Measurements from ENCODE around the gene PIWIL1.
A peak's percentile ranks its signal among the peaks of the same experiment; 100 is the strongest.

The PIWIL1 gene

DNA sequence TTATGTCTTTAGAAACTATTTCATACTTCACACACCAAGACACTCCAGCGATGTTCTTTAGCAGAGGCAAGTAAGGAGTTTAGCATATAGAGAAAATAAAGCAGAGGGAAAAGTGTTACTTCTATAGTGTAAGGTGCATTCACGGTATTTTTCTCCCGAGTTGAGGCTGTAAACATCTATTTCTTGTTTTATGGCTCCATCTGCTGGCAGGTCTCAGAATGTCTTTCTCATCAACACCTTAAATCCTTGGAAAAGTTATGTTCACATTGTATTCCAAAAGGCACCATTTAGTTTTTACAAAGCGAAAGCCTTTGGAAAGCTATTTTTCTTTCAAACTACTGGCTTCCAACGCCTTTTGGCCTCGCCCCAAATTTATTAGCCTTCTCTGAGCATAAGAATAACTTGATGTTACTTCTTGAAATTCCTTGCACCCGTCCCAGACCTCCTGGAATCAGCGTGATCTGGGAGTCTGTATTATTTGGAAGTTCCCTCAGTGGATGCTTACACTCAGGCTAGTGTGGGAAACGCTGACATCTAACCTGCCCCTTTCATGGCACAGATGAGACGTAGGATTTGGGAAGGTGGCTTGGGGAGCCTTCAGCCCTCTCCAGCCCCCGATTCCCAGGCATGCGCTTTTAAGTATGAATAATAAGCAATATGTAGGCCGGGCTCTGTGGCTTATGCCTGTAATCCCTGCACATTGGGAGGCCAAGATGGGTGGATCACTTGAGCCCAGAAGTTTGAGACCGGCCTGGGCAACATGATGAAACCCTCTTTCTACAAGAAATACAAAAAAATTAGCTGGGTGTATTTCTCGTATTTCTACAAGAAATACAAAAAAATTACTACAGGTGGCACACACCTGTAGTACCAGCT, 1.9 kb upstream of the PIWIL1 start:
- TF ChIP-seq, protein P1, sequence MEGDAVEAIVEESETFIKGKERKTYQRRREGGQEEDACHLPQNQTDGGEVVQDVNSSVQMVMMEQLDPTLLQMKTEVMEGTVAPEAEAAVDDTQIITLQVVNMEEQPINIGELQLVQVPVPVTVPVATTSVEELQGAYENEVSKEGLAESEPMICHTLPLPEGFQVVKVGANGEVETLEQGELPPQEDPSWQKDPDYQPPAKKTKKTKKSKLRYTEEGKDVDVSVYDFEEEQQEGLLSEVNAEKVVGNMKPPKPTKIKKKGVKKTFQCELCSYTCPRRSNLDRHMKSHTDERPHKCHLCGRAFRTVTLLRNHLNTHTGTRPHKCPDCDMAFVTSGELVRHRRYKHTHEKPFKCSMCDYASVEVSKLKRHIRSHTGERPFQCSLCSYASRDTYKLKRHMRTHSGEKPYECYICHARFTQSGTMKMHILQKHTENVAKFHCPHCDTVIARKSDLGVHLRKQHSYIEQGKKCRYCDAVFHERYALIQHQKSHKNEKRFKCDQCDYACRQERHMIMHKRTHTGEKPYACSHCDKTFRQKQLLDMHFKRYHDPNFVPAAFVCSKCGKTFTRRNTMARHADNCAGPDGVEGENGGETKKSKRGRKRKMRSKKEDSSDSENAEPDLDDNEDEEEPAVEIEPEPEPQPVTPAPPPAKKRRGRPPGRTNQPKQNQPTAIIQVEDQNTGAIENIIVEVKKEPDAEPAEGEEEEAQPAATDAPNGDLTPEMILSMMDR (IDR thresholded peaks at IDR 0.05) = peak; percentile 31
- DNase-seq (ENCODE audit: low spot score) = no peak
- no peak overlapping the region for H3K27ac ChIP-seq

DNA sequence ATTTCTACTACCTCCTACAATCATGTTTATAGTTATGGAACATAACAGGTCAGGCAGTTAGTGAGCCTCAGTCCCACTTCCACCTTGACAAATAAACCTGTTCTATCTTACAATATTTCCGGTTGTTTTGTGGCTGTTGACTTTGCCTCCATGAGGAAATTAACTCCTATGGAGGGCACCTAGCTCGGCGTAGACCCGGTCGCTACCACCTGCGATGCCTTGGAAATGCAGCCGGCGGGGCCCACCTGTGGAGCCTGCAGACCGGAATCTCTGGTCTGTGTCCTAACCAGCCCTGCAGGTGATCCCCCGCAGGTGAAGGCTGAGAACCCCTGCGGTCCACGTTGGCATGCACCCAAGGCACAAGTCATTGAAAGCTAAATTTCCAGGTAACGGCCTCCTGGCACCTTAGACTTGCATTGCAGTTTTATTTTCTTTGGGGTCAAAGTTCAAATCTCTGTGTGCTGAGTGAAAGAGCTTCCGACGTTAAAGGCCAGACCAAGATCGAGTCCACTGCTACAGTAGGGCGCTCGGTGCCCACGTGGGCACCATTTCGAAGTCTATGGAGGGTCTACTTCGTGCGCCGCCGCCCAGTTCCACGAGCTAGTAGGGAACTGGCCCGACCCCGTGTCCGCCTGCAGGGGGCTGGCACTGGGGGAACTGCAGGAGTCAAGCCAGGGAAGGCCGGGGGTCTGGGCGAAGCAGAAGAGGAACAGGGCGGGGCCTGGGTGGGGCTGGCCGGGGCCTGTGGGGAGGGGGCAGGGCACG, 782 bp upstream of the PIWIL1 start:
- Histone ChIP-seq H3K4me3 (no peak overlapping the region), H3K27ac (no peak overlapping the region)
- no peak for DNase-seq (ENCODE audit: low spot score)
- TF ChIP-seq, protein P1 (IDR thresholded peaks at IDR 0.05) = no peak

More for the DNA sequence above, 1.9 kb upstream of the PIWIL1 start:
- no peak overlapping the region for H3K4me3 ChIP-seq

DNA sequence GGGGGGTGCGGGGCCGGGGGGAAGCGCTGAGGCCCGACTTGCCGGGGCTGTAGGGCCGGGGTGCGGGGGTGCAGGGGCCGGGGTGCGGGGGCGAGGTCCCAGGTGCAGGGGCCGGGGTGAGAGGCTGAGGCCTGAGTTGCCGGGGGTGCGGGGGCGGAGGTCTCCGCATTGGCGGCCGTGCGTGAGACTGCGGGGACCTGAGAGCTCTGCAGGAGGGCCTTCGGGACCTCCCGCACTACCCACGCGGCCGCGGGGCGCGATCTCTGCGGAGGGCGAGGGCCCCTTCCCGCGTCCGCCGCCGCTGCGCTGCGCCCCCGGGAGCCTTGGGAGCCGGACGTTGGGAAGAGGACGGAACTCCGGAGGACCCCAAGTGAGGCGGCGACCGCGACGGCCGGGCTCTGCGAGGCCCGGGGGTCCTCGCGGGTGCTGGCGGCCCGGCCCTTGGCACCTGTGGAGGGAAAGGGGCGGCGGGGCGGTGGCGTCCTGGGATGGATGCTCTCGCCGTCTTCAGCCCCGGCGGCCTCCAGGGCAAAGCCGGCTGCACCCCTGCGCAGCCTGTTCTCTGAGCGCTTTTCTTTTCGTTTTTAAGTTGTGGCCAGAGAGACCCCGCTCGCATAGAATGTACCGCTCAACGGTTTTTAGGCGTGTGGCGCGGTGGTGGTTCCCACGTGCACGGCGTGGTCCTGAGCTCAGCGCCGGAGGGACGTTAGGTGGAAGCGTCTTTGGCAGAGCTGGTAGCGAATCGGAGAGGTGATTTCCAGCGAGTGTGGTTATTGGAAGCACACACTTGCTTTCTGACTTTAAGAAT, 1.3 kb downstream of the PIWIL1 start:
- Histone ChIP-seq H3K4me3 (no peak overlapping the region), H3K27ac (no peak overlapping the region)
- TF ChIP-seq, protein P1 (IDR thresholded peaks at IDR 0.05) = no peak
- DNase-seq (ENCODE audit: low spot score) = no peak

DNA sequence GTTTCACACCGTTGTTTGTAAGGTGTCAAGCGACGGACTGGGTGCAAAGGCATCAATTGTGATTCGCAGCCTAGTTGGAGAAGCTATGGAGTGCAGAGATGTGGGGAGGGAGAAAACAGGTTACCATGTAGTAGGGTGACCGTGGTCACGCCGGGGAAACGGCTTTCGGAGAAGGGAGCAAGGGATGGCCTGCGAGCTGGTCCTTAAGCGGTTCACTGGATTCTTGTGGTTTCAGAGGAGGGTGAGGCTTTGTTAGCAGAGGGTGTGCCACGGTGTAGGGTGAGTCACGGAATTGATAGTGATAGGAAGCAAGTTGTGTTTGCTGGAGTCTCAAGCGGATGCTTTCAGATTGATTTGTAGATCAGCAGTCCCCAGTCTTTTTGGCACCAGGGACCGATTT, 2.3 kb downstream of the PIWIL1 start:
- Histone ChIP-seq H3K4me3 (no peak overlapping the region), H3K27ac (no peak overlapping the region)
- DNase-seq (ENCODE audit: low spot score) = no peak
- TF ChIP-seq, protein P1 (IDR thresholded peaks at IDR 0.05) = no peak

DNA sequence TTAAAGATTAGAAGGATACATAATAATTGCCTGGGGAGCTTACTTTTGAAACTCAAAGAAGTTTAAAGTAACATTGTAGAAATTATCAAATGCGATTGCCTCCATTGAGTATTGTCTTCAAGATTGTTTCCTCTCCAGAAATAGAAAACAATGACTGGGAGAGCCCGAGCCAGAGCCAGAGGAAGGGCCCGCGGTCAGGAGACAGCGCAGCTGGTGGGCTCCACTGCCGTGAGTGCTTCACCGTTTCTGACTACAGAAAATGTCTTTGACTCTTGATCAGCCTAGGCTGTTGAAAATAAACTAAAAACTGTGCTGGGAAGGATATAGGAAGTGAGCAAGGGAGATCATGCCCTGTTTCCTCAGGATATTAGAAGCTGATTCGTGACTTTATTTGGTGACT, 4.8 kb downstream of the PIWIL1 start:
- H3K4me3 ChIP-seq = no peak overlapping the region
- H3K27ac ChIP-seq = no peak overlapping the region
- TF ChIP-seq, protein P1 (IDR thresholded peaks at IDR 0.05) = no peak
- DNase-seq (ENCODE audit: low spot score) = no peak

DNA sequence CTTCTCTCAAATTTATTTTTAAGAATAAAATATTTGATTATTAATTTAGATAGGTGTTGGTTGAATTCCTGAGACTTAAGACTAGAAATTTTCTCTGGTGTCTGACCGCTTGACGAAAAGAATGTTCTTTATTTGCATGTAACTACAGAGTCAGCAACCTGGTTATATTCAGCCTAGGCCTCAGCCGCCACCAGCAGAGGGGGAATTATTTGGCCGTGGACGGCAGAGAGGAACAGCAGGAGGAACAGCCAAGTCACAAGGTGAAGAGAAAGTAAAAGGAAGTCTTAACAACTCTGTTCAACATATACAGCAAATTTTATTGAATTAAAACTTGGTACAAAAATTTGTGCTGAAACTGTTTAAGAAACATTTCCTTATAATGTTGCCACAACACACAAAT, 5.2 kb downstream of the PIWIL1 start:
- TF ChIP-seq, protein P1 (IDR thresholded peaks at IDR 0.05) = no peak
- no peak for DNase-seq (ENCODE audit: low spot score)

More for the DNA sequence above, 5.2 kb downstream of the PIWIL1 start:
- no peak overlapping the region for H3K4me3 ChIP-seq
- no peak overlapping the region for H3K27ac ChIP-seq
